Effector CD4-positive, alpha-beta T cell (primary cell): ENCODE data around the gene SNX2.
"Not testable (repeated sequence)": the region's sequence is repeated elsewhere in the genome, so short reads cannot be mapped to it uniquely, and the experiment has no call there.

Experiments used
- DNase-seq: peaks from one replicate; pipeline ENCODE4 v3.0.0-alpha.2; 2020

SNX2 gene

GRCh38 chr5:122844910-122845228, 70.0 kb downstream of the SNX2 start:
- no peak for DNase-seq

DNA sequence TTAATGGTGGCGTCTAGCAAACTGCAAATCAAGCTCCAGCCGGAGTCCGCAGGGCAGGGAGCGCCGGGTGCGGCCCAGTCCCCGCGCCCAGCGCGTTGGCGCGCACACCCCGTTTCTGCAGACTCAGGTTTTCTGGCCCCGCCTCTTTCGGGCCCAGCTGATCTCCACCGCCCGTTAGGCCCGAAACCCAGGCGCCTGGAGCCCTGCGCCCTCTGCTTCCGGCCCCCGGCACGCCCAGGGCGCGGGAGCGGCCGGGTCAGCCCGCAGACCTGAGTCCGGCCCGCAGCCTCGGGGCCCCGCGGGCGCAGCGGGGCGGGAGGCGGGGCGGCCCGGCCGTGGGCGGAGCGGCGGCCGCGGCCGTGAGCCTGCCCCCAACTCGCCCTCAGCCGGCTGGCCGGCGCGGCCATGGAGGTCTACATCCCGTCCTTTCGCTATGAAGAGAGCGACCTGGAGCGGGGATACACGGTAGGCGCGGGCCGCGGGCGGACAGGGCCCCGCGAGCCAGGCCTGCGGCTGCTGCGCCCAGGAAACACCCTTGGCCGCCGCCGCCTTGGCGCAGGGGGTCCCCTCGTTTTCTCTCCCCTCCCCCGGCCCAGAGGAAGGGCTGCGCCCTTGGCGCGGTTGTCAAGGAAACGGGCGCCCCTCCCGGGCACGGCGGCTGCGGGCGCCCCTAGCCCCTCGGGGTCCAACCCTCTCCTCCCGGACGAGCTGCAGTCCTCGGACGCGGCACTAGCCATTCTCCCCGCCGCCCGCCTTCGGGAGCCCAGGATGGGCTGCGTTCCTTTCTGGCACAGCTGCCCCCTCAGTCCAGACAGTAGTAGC, 70.6 kb downstream of the SNX2 start, which contains the start of gene SNX24:
SNX24 (plus strand) TSS at position 385 of the 822 bp plus-strand sequence; CDS start at position 406, 21 bp downstream.
- peak; percentile 56 for DNase-seq

DNA sequence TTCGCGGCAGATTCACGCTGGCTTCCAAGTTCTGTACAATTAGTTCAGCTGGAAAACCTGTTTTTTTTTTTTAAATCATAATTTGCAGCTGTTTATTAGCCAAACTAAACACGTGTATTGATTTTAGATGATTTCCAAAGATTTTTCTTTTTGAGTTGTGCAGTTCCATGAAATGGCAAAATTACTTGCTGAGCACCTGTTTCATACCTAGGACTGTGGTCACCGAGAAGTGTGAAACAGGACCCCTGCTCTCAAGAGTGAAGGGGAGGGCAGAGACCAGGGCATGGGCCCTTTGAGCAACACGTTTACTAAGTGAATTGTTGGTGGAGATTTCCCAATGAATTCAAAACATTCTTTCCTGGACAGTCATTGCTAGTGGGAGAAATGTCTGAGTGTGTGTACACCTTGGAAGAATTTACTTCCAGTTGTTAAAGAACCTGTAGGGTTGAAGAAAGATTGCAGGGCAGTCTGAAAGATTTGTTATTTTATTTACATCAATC, 71.2 kb downstream of the SNX2 start:
- DNase-seq = no peak

- DNase-seq = no peak
Observed at GRCh38 chr5:122847687-122848081, 72.8 kb downstream of the SNX2 start.

- no peak for DNase-seq
Observed at GRCh38 chr5:122849771-122850170, 74.9 kb downstream of the SNX2 start.

- not testable (repeated sequence) for DNase-seq
Observed at GRCh38 chr5:122857538-122857937, 82.7 kb downstream of the SNX2 start.

DNA sequence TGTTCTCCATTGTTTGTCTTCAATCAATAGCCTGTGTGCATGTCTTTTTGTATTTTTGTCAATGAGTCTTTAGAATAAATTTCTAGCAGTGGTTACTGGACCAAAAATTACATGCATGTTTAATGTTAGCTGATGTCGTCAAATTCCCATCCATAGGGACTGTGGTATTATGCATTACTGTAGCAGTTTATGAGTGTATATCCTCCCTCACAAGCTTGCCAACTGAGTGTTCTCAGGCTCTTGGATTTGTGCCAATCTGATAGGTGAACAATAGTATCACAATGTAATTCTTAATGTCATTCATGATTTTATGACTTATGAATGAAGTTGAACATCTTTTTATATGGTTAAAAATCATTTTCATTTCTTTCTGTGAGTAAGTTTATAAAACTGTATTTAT, 83.6 kb downstream of the SNX2 start:
- DNase-seq = no peak

GRCh38 chr5:122863240-122863639, 88.4 kb downstream of the SNX2 start:
- no peak for DNase-seq

- no peak for DNase-seq
Observed at GRCh38 chr5:122863721-122864120, 88.8 kb downstream of the SNX2 start.

GRCh38 chr5:122864400-122864799, 89.5 kb downstream of the SNX2 start:
- no peak for DNase-seq

GRCh38 chr5:122864842-122865241, 90.0 kb downstream of the SNX2 start:
- DNase-seq = no peak

GRCh38 chr5:122870219-122870856, 95.5 kb downstream of the SNX2 start:
- DNase-seq = no peak

GRCh38 chr5:122871661-122872060, 96.8 kb downstream of the SNX2 start:
- no peak for DNase-seq

GRCh38 chr5:122874179-122874875, 99.4 kb downstream of the SNX2 start:
- DNase-seq = no peak

GRCh38 chr5:122877518-122877917, 102.6 kb downstream of the SNX2 start:
- DNase-seq = no peak

GRCh38 chr5:122879076-122879475, 104.2 kb downstream of the SNX2 start:
- DNase-seq = no peak
